ENCODE data around the gene HEY2. TPM values are rescaled to one million over a fixed set of nuclear protein-coding genes. Genes with fewer than 3 reads are reported as not detected.

HEY2 gene
- total and polyA plus RNA-seq, 2 donors (not counting 3 experiments of a cell fraction or from before 2014, with no cell fraction given) = 0.07 TPM; not detected in 1

DNA sequence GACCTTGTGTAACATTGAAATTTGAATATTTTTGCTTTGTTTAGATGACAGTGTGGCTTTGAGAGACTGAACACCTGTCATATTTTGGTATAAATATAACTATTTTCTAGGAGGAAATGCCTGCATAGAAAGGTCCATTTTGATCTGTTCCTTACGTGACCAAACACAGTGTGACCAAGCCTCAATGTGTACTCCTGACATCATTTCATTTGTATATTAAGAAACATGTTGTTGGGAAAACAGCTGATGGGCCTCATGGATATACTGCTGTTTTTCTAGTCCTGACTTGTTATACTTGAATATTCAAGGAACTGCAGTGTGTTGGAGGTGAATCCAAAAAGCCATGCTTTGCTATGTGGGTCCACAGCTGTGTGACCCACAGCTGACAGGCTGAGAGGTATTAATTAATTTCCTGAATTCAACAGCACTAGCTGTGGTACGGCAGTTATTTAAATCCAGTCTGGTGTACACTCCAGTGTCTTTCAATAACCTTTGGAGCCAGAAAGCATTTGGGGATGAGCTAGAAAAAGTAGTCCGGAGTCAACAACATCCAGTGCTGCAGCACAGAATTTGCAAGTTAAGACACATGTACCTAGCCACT is 60.2 kb downstream of the HEY2 start:
- Histone ChIP-seq H3K9ac (replicated peaks; ENCODE audit: extremely low read depth, insufficient read depth, low read length) (no peak overlapping the region), H2AFZ (ENCODE audit: low read depth, low read length) (no peak overlapping the region), H3K36me3 (ENCODE audit: control insufficient read depth in 2 of 2, extremely low read depth in 1 of 2, insufficient read depth in 2 of 2, low read length in 2 of 2) (peaks cover 0 to 2% of the 10 kb centered on the region in 2 experiments), H4K20me1 (replicated peaks; ENCODE audit: control insufficient read depth, extremely low read depth, insufficient read depth, low read length) (no peaks in the 10 kb centered on the region), H3K27me3 (ENCODE audit: control insufficient read depth in 2 of 2, insufficient read depth in 2 of 2, low read length in 2 of 2) (no peaks in the 10 kb centered on the region), H3K79me2 (ENCODE audit: control insufficient read depth, insufficient read depth, low read length) (peaks cover 64% of the 10 kb centered on the region), H3K9me3 (replicated peaks; ENCODE audit: control insufficient read depth, insufficient read depth, low read length) (no peaks in the 10 kb centered on the region), H3K4me1 (ENCODE audit: control insufficient read depth, extremely low read depth, insufficient read depth, low read length) (peaks cover 30% of the 10 kb centered on the region), H3K9me1 (replicated peaks; ENCODE audit: control insufficient read depth, extremely low read depth, insufficient read depth, low read length) (no peaks in the 10 kb centered on the region), H3K4me3 (replicated peaks in 1 of 3; ENCODE audit: insufficient read depth in 1 of 3, low read depth in 1 of 3, low read length in 3 of 3) (no peak overlapping the region), H3K4me2 (ENCODE audit: insufficient read depth, low read length) (no peak overlapping the region), H3K27ac (ENCODE audit: insufficient read depth, low read depth, low read length) (no peak overlapping the region)
- no peak for DNase-seq (ENCODE audit: low read depth, low spot score)
- ChIA-PET CTCF (interaction anchor here (1.2 to 6.1 kb wide), 3 partner anchors 17 to 147 kb away, joined by 3 to 47 read pairs (median 5); partner anchors contain the start of genes HINT3 and NCOA7), POLR2A (no interaction called here)
- dilution Hi-C loops (cut with MboI; ENCODE audit: extremely low pct_ligation_motif_present, low sequenced_read_pairs) (no loop called here), intact Hi-C loops (cut with micrococcal nuclease) (no loop called here)
- BruUV-seq (replicated peaks) = no TSS peak
- FAIRE-seq = no peak
- TF ChIP-seq JUN (IDR thresholded peaks at IDR 0.05; ENCODE audit: borderline replicate concordance, insufficient read depth, insufficient read length, low read depth) (no peak), POLR2AphosphoS5 (IDR thresholded peaks at IDR 0.05; ENCODE audit: insufficient read depth, low read depth, low read length) (no peak), CTCF (IDR thresholded peaks at IDR 0.05; ENCODE audit: extremely low read depth in 1 of 2, insufficient read depth in 1 of 2, low read depth in 1 of 2, low read length in 2 of 2) (no peak), MYC (IDR thresholded peaks at IDR 0.05; ENCODE audit: low read depth, low read length) (no peak), GATA2 (IDR thresholded peaks at IDR 0.05; ENCODE audit: insufficient read depth, insufficient read length, low read depth, low read length) (no peak), FOS (IDR thresholded peaks at IDR 0.05; ENCODE audit: borderline replicate concordance, insufficient read depth, low read length) (no peak), POLR2A (IDR thresholded peaks at IDR 0.05; ENCODE audit: low read depth, low read length) (no peak), EZH2 (IDR thresholded peaks at IDR 0.05; ENCODE audit: borderline replicate concordance, low read depth, low read length, severe bottlenecking) (no peak)
- TF ChIP-seq, protein P1, sequence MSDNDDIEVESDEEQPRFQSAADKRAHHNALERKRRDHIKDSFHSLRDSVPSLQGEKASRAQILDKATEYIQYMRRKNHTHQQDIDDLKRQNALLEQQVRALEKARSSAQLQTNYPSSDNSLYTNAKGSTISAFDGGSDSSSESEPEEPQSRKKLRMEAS (IDR thresholded peaks at IDR 0.05; ENCODE audit: insufficient read depth, insufficient read length) = no peak

Data from endothelial cell of umbilical vein (primary cell).